Cerebellar nuclear complex (tissue), 1 donor: Measurements from ENCODE around the gene PPP4R2.

Experiments
- DNase-seq, 2 experiments: peaks; one replicate each; lab custom pipeline; 2025; lab: John Stamatoyannopoulos, UW

PPP4R2 gene

DNA sequence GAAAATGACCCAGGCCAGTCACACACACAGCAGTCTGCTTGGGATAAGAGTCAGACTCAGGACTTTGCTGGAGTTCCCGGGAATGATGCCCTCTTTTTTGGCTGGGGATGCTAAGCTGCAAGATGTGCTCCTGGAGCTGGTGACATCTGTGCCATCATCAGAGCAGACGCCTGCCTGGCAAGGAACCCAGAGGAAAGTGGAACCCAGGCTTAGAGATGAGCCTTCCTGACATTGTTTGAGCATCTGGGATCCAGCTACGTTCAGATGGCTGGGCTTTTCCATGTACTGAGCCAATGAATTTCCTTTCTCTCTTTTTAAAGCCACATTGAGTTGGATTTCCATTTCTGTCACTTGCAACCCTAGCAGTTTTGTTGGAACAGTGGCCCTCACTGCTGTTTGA lies 118.1 kb downstream of the PPP4R2 start:
- DNase-seq, result no peak

DNA sequence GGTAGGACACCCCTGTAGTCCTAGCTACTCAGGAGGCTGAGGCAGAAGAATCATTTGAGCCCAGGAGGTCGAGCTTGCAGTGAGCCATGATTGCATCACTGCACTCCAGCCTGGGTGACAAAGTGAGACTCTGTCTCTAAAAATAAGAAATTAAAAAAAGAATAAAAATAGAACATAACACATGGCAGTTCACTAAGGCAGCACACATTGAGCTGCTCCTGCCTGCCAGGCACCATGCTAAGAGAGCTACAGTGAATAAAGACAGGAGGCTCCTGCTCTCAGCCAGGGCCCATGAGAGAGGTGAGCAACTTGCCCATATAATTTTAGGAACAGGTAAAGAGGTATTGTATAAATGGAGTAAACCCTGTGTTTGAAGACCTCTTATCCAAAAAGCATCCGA lies 119.2 kb downstream of the PPP4R2 start:
- no peak for DNase-seq
